IMR-90 (cell line): Measurements from ENCODE around the gene ADAMTSL4.

Source experiments
- BHLHE40 ChIP-seq: fragments of 150-350 bp; IDR thresholded peaks from 2 replicates; pipeline ENCODE4 v1.6.1; 2016; ENCODE audit warnings: mild to moderate bottlenecking, low read depth, low read length
- CEBPB ChIP-seq: IDR thresholded peaks from 2 replicates; pipeline ENCODE4 v1.6.1; 2012; ENCODE audit warnings: low read depth, low read length, improper control_type of control experiment
- CHD1 ChIP-seq: IDR thresholded peaks from 2 replicates; pipeline ENCODE4 v1.6.1; 2012; ENCODE audit warnings: low read depth, low read length, improper control_type of control experiment
- FOS ChIP-seq: fragments of 150-350 bp; IDR thresholded peaks from 2 replicates; pipeline ENCODE4 v1.6.1; 2016; ENCODE audit warnings: low read depth, low read length
- MAFK ChIP-seq: IDR thresholded peaks from 2 replicates; pipeline ENCODE4 v1.6.1; 2012; ENCODE audit warnings: low read depth, low read length, improper control_type of control experiment
- MAZ ChIP-seq: IDR thresholded peaks from 2 replicates; pipeline ENCODE4 v1.6.1; 2012; ENCODE audit warnings: low read depth, mild to moderate bottlenecking, low read length, improper control_type of control experiment, moderate library complexity, borderline replicate concordance
- NFE2L2 ChIP-seq: fragments of 150-350 bp; IDR thresholded peaks from 2 replicates; pipeline ENCODE4 v1.6.1; 2016; ENCODE audit warnings: low read depth, mild to moderate bottlenecking, low read length
- POLR2A ChIP-seq: IDR thresholded peaks from 2 replicates; pipeline ENCODE4 v1.6.1; 2012; ENCODE audit warnings: mild to moderate bottlenecking, low read depth, low read length
- RAD21 ChIP-seq: IDR thresholded peaks from 2 replicates; pipeline ENCODE4 v1.6.1; 2012; ENCODE audit warnings: low read length, improper control_type of control experiment
- RCOR1 ChIP-seq: IDR thresholded peaks from 2 replicates; pipeline ENCODE4 v1.6.1; 2012; ENCODE audit warnings: mild to moderate bottlenecking, low read length, improper control_type of control experiment; ENCODE audit not compliant: insufficient replicate concordance
- SMC3 ChIP-seq: fragments of 150-350 bp; IDR thresholded peaks from 2 replicates; pipeline ENCODE4 v1.6.1; 2016; ENCODE audit warnings: low read depth, mild to moderate bottlenecking, antibody characterized with exemption, low read length, moderate library complexity
- TF ChIP-seq, protein P1 (sequence below): conservative IDR thresholded peaks from 2 replicates; pipeline ENCODE4 v1.5.1; 2012; ENCODE audit warnings: mild to moderate bottlenecking, low read depth, low read length, improper control_type of control experiment
- TF ChIP-seq, protein P2 (sequence below): fragments of 150-350 bp; IDR thresholded peaks from 2 replicates; pipeline ENCODE4 v1.6.1; 2017; ENCODE audit warnings: mild to moderate bottlenecking, antibody characterized with exemption, low read length, low read depth

DNA sequence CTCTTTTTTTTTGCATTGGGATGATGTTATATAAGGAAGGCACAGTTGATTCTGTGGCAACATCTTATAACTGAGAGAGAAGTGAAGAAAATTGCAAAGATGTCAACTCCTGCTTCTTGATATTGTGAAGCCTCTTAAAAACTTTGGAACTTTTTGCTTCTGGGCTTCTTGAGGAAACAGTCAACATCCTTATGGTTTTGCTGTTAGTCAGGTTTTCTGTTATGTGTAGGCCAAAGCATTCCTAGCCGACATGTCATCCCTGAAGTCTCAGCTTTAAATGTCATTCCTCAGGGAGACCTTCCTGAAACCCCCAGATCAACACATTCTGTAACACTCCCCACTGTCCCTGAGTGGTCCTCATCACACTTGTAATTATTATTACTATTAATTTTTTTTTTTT lies 21.0 kb upstream of the ADAMTSL4 start:
- TF ChIP-seq, protein P1, sequence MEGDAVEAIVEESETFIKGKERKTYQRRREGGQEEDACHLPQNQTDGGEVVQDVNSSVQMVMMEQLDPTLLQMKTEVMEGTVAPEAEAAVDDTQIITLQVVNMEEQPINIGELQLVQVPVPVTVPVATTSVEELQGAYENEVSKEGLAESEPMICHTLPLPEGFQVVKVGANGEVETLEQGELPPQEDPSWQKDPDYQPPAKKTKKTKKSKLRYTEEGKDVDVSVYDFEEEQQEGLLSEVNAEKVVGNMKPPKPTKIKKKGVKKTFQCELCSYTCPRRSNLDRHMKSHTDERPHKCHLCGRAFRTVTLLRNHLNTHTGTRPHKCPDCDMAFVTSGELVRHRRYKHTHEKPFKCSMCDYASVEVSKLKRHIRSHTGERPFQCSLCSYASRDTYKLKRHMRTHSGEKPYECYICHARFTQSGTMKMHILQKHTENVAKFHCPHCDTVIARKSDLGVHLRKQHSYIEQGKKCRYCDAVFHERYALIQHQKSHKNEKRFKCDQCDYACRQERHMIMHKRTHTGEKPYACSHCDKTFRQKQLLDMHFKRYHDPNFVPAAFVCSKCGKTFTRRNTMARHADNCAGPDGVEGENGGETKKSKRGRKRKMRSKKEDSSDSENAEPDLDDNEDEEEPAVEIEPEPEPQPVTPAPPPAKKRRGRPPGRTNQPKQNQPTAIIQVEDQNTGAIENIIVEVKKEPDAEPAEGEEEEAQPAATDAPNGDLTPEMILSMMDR: no peak
- no peak for TF ChIP-seq CEBPB
- TF ChIP-seq MAFK: no peak
- no peak for TF ChIP-seq SMC3
- TF ChIP-seq POLR2A: no peak
- TF ChIP-seq CHD1: no peak
- peak; percentile 8; the same call in 1 of the 2 replicates for TF ChIP-seq FOS
- TF ChIP-seq, protein P2, sequence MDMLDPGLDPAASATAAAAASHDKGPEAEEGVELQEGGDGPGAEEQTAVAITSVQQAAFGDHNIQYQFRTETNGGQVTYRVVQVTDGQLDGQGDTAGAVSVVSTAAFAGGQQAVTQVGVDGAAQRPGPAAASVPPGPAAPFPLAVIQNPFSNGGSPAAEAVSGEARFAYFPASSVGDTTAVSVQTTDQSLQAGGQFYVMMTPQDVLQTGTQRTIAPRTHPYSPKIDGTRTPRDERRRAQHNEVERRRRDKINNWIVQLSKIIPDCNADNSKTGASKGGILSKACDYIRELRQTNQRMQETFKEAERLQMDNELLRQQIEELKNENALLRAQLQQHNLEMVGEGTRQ: no peak
- TF ChIP-seq RAD21: no peak
- no peak for TF ChIP-seq NFE2L2
- TF ChIP-seq BHLHE40: no peak
- no peak for TF ChIP-seq MAZ
- no peak for TF ChIP-seq RCOR1
